ENCODE data around the gene BCAR1. TPM values are rescaled to one million over a fixed set of nuclear protein-coding genes. Genes with fewer than 3 reads are reported as not detected.
A peak's percentile ranks its signal among the peaks of the same experiment; 100 is the strongest.

The BCAR1 gene
- total and polyA plus RNA-seq, 2 of the 13 experiments (the other 11 are each of a cell fraction or from before 2014, with no cell fraction given), result 48.1 to 51.7 TPM

DNA sequence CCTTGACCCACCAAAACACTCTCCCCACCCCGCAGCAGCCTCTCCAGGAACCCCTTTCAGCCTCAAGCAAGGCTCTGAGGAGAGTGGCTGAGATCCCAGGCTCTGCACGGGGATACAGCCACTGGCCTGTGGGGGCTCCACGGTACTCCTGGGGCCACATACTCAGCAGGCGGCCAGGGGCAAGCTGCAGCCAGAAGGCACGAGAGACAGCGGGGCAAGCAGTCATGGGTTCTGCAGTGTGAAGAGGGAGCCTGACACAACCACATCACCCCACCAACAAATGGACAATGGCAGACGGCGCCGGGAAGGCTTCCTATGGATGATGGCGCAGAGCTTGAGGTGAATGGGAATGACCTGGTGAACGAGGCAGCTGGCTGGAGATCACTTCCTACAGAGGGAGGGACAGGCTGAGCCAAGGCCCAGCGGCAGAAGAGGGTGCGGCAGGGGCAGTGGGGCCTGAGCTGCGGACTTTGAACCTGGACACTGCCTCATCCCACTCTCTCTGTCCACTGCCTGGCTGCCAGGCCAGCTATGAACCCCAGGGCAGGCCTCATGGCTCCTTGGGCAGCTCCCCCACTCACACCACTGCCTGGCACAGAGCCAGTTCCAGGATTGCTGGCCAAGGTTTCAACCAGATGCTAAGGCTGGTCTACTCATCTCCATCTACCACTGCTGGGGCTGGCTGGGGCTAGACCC is 10.8 kb upstream of the BCAR1 start (continued):
- TF ChIP-seq, protein P1, sequence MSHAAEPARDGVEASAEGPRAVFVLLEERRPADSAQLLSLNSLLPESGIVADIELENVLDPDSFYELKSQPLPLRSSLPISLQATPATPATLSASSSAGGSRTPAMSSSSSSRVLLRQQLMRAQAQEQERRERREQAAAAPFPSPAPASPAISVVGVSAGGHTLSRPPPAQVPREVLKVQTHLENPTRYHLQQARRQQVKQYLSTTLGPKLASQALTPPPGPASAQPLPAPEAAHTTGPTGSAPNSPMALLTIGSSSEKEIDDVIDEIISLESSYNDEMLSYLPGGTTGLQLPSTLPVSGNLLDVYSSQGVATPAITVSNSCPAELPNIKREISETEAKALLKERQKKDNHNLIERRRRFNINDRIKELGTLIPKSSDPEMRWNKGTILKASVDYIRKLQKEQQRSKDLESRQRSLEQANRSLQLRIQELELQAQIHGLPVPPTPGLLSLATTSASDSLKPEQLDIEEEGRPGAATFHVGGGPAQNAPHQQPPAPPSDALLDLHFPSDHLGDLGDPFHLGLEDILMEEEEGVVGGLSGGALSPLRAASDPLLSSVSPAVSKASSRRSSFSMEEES (CRISPR knock-in tag; IDR thresholded peaks at IDR 0.05), result peak; percentile 66; the same call in 1 of the 2 replicates
- TF ChIP-seq SMC3 (IDR thresholded peaks at IDR 0.05; ENCODE audit: low read length) (no peak; the same call in 1 of the 2 replicates), MTA3 (CRISPR knock-in tag; IDR thresholded peaks at IDR 0.05) (no peak), ZNF234 (CRISPR knock-in tag; conservative IDR thresholded peaks at IDR 0.05) (no peak), SP4 (CRISPR knock-in tag; IDR thresholded peaks at IDR 0.05) (no peak; the same call in 1 of the 2 replicates), XBP1 (CRISPR knock-in tag; IDR thresholded peaks at IDR 0.05) (no peak), CENPX (CRISPR knock-in tag; IDR thresholded peaks at IDR 0.05) (no peak), ZNF644 (CRISPR knock-in tag; IDR thresholded peaks at IDR 0.05; ENCODE audit: low read depth) (peak; percentile 93), TCF12 (IDR thresholded peaks at IDR 0.05) (no peak), TCF12 (CRISPR knock-in tag; IDR thresholded peaks at IDR 0.05) (peak; percentile 35; the same call in 1 of the 2 replicates), ZNF563 (CRISPR knock-in tag; IDR thresholded peaks at IDR 0.05) (no peak; the same call in 1 of the 2 replicates), BRD4 (CRISPR knock-in tag; IDR thresholded peaks at IDR 0.05) (0 out of 2 replicates have a peak, but pooled peaks have one; percentile 22), FOXM1 (CRISPR knock-in tag; IDR thresholded peaks at IDR 0.05) (no peak), PHF20 (CRISPR knock-in tag; IDR thresholded peaks at IDR 0.05) (peak; percentile 58; the same call in 1 of the 2 replicates), ZKSCAN1 (IDR thresholded peaks at IDR 0.05; ENCODE audit: low read length) (peak; percentile 39; the same call in 1 of the 2 replicates), ZNF660 (CRISPR knock-in tag; IDR thresholded peaks at IDR 0.05; ENCODE audit: borderline replicate concordance, low read depth) (no peak), KLF15 (CRISPR knock-in tag; IDR thresholded peaks at IDR 0.05; ENCODE audit: borderline replicate concordance) (no peak), ATF1 (CRISPR knock-in tag; IDR thresholded peaks at IDR 0.05) (no peak), HMG20B (CRISPR knock-in tag; conservative IDR thresholded peaks at IDR 0.05) (peak; percentile 74), ZNF773 (CRISPR knock-in tag; IDR thresholded peaks at IDR 0.05; ENCODE audit: borderline replicate concordance) (0 out of 2 replicates have a peak, but pooled peaks have one; percentile 44)
- TF ChIP-seq, protein P2, sequence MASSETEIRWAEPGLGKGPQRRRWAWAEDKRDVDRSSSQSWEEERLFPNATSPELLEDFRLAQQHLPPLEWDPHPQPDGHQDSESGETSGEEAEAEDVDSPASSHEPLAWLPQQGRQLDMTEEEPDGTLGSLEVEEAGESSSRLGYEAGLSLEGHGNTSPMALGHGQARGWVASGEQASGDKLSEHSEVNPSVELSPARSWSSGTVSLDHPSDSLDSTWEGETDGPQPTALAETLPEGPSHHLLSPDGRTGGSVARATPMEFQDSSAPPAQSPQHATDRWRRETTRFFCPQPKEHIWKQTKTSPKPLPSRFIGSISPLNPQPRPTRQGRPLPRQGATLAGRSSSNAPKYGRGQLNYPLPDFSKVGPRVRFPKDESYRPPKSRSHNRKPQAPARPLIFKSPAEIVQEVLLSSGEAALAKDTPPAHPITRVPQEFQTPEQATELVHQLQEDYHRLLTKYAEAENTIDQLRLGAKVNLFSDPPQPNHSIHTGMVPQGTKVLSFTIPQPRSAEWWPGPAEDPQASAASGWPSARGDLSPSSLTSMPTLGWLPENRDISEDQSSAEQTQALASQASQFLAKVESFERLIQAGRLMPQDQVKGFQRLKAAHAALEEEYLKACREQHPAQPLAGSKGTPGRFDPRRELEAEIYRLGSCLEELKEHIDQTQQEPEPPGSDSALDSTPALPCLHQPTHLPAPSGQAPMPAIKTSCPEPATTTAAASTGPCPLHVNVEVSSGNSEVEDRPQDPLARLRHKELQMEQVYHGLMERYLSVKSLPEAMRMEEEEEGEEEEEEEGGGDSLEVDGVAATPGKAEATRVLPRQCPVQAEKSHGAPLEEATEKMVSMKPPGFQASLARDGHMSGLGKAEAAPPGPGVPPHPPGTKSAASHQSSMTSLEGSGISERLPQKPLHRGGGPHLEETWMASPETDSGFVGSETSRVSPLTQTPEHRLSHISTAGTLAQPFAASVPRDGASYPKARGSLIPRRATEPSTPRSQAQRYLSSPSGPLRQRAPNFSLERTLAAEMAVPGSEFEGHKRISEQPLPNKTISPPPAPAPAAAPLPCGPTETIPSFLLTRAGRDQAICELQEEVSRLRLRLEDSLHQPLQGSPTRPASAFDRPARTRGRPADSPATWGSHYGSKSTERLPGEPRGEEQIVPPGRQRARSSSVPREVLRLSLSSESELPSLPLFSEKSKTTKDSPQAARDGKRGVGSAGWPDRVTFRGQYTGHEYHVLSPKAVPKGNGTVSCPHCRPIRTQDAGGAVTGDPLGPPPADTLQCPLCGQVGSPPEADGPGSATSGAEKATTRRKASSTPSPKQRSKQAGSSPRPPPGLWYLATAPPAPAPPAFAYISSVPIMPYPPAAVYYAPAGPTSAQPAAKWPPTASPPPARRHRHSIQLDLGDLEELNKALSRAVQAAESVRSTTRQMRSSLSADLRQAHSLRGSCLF (CRISPR knock-in tag; IDR thresholded peaks at IDR 0.05; ENCODE audit: borderline replicate concordance), result no peak
- TF ChIP-seq, protein P3, sequence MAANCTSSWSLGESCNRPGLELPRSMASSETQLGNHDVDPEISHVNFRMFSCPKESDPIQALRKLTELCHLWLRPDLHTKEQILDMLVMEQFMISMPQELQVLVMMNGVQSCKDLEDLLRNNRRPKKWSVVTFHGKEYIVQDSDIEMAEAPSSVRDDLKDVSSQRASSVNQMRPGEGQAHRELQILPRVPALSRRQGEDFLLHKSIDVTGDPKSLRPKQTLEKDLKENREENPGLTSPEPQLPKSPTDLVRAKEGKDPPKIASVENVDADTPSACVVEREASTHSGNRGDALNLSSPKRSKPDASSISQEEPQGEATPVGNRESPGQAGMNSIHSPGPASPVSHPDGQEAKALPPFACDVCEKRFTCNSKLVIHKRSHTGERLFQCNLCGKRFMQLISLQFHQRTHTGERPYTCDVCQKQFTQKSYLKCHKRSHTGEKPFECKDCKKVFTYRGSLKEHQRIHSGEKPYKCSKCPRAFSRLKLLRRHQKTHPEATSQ (CRISPR knock-in tag; IDR thresholded peaks at IDR 0.05; ENCODE audit: borderline replicate concordance), result peak; percentile 24; the same call in 1 of the 2 replicates
- TF ChIP-seq, protein P4, sequence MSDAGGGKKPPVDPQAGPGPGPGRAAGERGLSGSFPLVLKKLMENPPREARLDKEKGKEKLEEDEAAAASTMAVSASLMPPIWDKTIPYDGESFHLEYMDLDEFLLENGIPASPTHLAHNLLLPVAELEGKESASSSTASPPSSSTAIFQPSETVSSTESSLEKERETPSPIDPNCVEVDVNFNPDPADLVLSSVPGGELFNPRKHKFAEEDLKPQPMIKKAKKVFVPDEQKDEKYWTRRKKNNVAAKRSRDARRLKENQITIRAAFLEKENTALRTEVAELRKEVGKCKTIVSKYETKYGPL (CRISPR knock-in tag; IDR thresholded peaks at IDR 0.05), result no peak

All from HepG2 (cell line).